ENCODE results near the gene NEK8. TPM values are rescaled to one million over a fixed set of nuclear protein-coding genes. Genes with fewer than 3 reads are reported as not detected.

The NEK8 gene
- total and polyA plus RNA-seq, 9 of the 15 experiments (the other 6 are each of a cell fraction or from before 2014, with no cell fraction given): 0.98 to 16.6 (median 4.6) TPM

GRCh38 chr17:28728364-28729200, at the start of gene NEK8 (continued):
- peak; percentile 30; the same call in 1 of the 2 replicates for TF ChIP-seq SREBF2 (CRISPR knock-in tag; IDR thresholded peaks at IDR 0.05)
- no peak for TF ChIP-seq HNRNPK (IDR thresholded peaks at IDR 0.05; ENCODE audit: low read depth, low read length, poor library complexity, severe bottlenecking)
- TF ChIP-seq KLF13 (tag; IDR thresholded peaks at IDR 0.05; ENCODE audit: borderline replicate concordance, low read depth): peak; percentile 72
- no peak for TF ChIP-seq SIRT6 (IDR thresholded peaks at IDR 0.05; ENCODE audit: low read depth, low read length)
- 0 out of 2 replicates have a peak, but pooled peaks have one; percentile 23 for TF ChIP-seq SMARCA4 (IDR thresholded peaks at IDR 0.05)
- no peak for TF ChIP-seq ZNF146 (CRISPR knock-in tag; IDR thresholded peaks at IDR 0.05; ENCODE audit: unreplicated experiment)
- no peak for TF ChIP-seq RERE (CRISPR knock-in tag; IDR thresholded peaks at IDR 0.05; ENCODE audit: borderline replicate concordance)
- TF ChIP-seq FOXK1 (CRISPR knock-in tag; IDR thresholded peaks at IDR 0.05; ENCODE audit: borderline replicate concordance): 0 out of 2 replicates have a peak, but pooled peaks have one; percentile 82
- TF ChIP-seq LCOR (CRISPR knock-in tag; IDR thresholded peaks at IDR 0.05): no peak; the same call in 1 of the 2 replicates
- TF ChIP-seq MAFK (IDR thresholded peaks at IDR 0.05; ENCODE audit: low read length): no peak
- TF ChIP-seq MLX (CRISPR knock-in tag; conservative IDR thresholded peaks at IDR 0.05): no peak
- no peak for TF ChIP-seq ZC3H8 (IDR thresholded peaks at IDR 0.05)
- TF ChIP-seq ZNF668 (CRISPR knock-in tag; IDR thresholded peaks at IDR 0.05): no peak
- TF ChIP-seq SPI1 (IDR thresholded peaks at IDR 0.05; ENCODE audit: borderline replicate concordance, low read depth, low read length): peak; percentile 59; the same call in 1 of the 2 replicates
- no peak for TF ChIP-seq TFE3 (CRISPR knock-in tag; IDR thresholded peaks at IDR 0.05)
- no peak for TF ChIP-seq RUNX1 (IDR thresholded peaks at IDR 0.05; ENCODE audit: low read depth)
- TF ChIP-seq CXXC5 (CRISPR knock-in tag; IDR thresholded peaks at IDR 0.05): peak; percentile 74; the same call in 1 of the 2 replicates
- TF ChIP-seq FOS (IDR thresholded peaks at IDR 0.05; ENCODE audit: extremely low read depth, insufficient read length): no peak
- TF ChIP-seq CREB1 (IDR thresholded peaks at IDR 0.05): no peak
- no peak; the same call in 1 of the 2 replicates for TF ChIP-seq CREB1 (CRISPR knock-in tag; IDR thresholded peaks at IDR 0.05)

Measured in K562 (cell line).